HK-2 (cell line): Measurements from ENCODE around the gene IFT74.
A peak's percentile ranks its signal among the peaks of the same experiment; 100 is the strongest.

Experiments used
- DNase-seq: peaks from one replicate; pipeline ENCODE4 v3.0.0-alpha.2; 2018; ENCODE audit not compliant: unreplicated experiment

IFT74 gene

DNA sequence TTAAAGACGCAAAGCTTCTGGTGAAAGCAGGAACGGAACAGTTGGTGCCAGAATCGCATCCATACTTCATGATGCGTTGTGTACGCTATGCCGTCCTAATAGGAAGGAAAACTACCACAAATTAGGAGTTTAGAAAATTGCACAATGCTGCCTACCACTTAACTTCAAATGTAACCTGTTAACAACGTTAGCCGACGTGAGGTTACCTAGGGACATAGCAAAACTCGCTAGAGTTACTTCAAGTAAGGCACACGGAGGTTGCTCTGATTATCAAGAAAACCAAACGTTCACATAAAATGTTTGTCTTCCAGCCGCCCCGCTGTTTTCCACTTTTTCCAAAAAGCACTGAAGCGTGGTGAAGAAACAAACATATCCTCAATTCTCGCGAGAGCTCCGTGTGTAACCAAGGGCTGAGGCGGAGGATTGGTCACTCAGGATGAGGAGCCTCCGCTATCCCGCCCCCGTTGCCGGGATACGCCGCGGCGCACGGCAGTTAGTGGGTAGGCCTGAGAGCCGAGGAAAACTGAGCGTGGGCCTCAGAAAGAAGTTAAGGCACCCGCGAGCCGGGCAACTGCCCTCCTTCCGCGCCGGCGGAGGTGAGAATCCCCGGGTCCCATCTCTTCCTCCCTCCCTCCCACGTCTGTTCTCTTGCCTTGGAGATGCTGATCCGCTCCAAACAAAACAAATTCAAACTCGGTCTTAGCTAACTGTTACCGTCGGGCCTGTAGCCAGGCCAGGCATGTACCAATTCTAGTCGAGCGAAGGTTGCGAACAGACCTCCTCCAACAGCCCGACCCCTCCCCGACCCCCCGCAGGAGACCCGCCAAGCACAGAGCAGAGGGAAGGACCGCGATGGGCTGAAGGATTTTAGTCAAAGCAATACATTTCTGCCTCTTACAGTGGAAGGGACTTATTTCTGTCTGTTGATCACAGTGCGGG, at the start of gene IFT74:
IFT74 (plus strand) TSS at position 492 of the 939 bp plus-strand sequence. CDS start 5,556 bp downstream, outside the sequence.
- peak; percentile 86 for DNase-seq

- no peak for DNase-seq
Measured at GRCh38 chr9:26913138-26913668, 43.0 kb upstream of the IFT74 start.

DNA sequence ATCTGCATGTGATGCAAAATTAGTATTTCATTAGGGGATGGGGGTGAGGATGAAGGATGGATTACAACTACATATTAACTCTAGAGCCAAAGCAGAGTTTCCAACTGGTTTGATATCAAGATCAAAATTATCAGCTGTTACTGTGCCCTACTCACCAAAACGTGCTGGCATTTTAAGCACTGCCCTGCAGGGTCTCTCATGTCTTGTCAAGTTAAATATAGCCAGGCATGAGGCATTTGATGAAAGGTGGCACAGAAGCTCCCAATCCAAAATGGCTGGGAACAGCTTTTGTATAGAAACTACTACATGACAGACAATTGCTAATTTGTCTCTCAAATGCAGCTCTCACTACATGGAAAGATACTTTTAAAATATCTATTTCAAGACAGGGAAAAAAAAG, 36.5 kb upstream of the IFT74 start:
- no peak for DNase-seq

- no peak for DNase-seq
Measured at GRCh38 chr9:26925609-26926008, 30.6 kb upstream of the IFT74 start.

GRCh38 chr9:26928902-26929495, 27.2 kb upstream of the IFT74 start:
- DNase-seq = no peak

GRCh38 chr9:26935847-26936246, 20.4 kb upstream of the IFT74 start:
- no peak for DNase-seq

- no peak for DNase-seq
Measured at GRCh38 chr9:26937816-26938371, 18.3 kb upstream of the IFT74 start.

DNA sequence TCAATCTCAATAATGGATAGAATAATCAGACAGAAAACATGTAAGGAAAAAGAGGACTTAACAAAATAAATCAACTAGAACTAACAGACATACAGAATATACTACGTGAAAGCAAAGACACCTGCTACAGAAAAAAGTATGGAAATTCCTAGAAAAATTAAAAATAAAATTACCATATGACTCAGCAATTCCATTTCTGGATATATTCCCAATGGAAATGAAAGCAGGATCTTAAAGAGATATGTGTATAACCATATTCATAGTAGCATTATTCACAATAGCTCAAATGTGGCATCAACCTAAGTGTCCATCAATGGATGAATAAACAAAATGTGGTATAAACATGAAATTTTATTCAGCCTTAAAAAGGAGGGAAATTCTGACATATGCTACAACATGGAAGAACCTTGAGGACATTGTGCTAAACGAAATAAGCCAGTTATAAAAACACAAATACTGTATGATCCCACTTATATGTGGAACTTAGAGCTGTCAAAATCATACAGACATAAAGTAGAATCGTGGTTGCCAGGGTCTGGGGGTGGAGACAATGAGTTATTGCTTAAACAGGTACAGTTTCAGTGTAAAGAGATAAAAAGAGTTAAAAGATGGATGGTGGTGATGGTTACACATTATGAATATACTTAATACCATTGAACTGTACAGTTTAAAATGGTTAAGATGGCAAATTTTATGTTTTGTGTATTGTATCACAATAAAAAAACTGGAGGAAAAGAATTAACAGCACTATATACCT, 16.1 kb upstream of the IFT74 start:
- no peak for DNase-seq

DNA sequence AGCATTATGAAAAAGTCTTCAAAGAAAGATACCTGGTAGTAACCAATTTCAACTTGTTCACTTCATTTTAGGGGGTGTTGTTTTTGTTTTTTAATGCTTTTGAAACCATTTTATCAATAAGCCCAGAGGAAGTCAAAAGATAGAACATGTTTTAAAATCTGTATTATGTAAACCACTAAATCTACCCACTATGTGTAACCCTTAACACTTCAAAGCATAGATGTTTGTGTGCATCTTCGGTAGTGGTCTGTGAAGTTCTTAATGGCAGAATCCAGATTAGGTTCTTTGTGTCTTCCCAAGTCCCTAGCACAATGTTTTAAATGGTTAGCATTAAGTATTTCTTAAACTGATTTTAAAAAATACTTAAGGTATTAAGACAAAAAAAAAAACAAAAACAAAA, 15.4 kb upstream of the IFT74 start:
- no peak for DNase-seq

- no peak for DNase-seq
Measured at GRCh38 chr9:26945591-26945990, 10.6 kb upstream of the IFT74 start.

GRCh38 chr9:26946753-26947727, 9.2 kb upstream of the IFT74 start, which contains the start of gene PLAA:
TSS of gene PLAA (minus strand) at chr9:26947242. CDS start at chr9:26947045, 197 bp downstream.
- DNase-seq = peak; percentile 84

DNA sequence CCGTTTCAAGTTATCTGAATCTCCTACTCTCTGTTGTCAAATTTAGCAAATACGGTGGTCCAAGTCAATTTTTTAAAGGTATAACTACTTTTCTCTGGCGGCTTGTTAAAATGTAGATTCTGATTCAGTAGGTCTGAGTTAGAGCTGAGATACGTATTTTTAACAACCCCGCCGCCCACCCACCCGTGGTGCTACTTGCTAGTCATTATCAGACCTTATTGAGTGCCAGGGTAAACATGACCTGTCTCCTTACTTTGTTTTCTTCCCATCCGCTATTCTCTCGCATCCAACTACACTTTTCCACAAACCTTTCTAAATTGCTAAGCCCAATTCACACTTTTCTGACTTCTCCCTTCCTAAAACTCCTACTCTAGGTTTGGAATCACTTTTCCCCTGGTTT, 8.5 kb upstream of the IFT74 start:
- DNase-seq = no peak

GRCh38 chr9:26949637-26950069, 6.6 kb upstream of the IFT74 start:
- DNase-seq = no peak

DNA sequence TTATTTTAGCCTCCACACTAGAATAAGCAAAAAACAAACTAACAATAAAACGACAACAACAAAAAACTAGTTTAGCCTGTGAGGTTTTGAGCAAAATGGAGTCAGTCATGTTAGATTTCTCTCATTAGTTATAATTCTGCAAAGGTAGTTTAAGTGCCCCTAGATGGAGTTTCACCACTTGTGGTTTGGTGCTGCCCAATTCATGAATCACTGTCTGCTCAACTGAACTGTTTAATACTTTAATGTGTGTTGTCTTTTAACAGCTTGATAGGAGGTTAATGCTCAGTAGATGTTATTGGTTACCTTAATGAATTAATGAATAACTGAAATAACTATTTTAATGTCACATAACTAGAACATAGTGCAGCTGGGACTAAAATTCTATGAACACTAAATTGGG, 5.7 kb upstream of the IFT74 start:
- DNase-seq = no peak

- no peak for DNase-seq
Measured at GRCh38 chr9:26951794-26952193, 4.4 kb upstream of the IFT74 start.

DNA sequence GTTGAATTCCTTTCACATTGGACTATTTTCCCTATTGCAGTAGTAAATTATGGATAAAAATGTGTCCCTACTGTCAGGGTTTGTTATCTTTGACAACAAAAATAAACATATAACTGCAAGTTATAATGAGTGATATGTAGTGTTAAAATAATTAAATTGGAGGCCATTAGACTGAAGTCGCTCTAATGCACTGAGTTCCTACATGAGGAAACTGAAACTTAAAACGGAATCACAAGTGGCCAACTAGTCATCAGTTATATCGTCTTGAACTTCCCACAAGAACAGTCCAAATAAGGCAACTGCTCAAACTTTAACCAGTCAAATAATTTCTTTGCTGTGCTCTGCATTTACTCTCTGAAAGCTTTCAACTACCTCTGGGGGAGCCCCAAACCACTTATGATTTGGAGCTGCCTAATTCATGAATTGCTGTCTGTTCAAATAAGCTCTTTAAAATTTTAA, 2.1 kb upstream of the IFT74 start:
- DNase-seq = no peak

DNA sequence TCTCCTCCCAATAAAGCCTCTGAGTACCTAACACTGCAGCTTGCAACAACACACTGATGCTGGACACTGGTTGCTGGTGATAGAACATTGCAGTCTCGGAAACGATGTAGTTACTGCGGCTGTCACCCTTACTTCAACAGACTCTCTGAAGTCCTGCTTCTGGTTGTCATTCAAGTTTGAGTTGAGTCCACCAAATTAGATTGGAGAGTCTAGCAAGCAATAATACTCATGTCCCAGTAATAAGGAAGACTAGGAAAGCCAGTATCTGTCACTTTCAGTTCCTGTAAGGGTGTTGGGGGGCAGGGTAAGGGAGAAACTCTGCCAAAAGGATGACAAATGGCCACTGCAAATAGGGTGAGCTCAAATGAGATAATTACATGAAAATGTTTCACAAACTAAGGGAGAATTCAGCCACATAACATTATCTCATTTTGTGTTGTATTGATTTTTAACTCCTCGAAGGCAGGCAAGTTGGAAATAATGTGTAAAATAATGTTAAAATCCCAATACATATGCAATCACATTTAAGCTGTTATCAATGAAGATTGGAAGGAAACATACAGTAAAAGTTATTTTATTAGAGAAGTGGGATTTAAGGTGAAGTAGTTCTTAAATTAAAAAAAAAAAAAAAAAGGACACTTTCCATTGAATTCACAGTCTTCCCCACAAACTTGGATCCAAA, 849 bp upstream of the IFT74 start:
- no peak for DNase-seq

- DNase-seq = no peak
Measured at GRCh38 chr9:26956860-26957233, 635 bp downstream of the IFT74 start.

GRCh38 chr9:26971721-26972120, 15.5 kb downstream of the IFT74 start:
- DNase-seq = no peak

DNA sequence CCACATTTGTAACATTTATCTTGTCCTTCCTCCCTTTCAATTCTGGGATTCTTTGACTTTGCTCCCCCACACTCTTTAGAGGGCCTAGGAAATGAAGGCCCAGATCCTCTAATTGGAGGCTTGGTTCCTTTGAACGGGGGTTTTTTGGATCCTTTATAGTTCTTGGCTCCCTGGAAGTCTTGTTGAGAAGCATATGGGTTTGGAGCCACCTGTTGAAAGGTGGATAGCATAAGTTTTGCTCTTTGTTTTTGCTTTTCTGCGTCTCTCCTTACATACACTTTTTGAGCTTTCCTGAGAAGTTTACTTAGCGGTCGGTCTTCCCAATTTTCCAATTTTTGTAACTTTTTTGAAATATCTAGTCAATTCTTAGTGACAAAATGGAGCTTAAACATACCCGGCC, 17.8 kb downstream of the IFT74 start:
- no peak for DNase-seq
